ENCODE data around the gene SH3RF2. TPM values are rescaled to one million over a fixed set of nuclear protein-coding genes. Genes with fewer than 3 reads are reported as not detected.

The SH3RF2 gene
- total and polyA plus RNA-seq, 2 donors (not counting 1 experiment from before 2014, with no cell fraction given) = 0.03 TPM; not detected in 1

DNA sequence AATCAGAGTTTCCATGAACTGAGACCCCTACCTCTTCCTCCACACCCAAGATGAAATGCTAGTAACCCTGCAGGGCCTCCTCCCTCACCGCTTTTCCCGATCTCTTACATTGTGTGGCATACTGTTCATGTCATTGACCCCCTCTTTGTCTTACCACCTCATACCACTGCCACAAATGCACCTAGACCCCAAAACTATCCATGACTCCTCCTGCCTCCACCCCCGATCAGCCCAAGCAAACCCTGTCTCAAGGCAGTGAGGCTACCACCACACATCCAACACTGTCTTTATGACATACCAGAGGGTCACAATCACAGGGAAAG lies 113.3 kb downstream of the SH3RF2 start:
- CTCF ChIA-PET = no interaction called here
- intact Hi-C loops (cut with micrococcal nuclease) = no loop called here

DNA sequence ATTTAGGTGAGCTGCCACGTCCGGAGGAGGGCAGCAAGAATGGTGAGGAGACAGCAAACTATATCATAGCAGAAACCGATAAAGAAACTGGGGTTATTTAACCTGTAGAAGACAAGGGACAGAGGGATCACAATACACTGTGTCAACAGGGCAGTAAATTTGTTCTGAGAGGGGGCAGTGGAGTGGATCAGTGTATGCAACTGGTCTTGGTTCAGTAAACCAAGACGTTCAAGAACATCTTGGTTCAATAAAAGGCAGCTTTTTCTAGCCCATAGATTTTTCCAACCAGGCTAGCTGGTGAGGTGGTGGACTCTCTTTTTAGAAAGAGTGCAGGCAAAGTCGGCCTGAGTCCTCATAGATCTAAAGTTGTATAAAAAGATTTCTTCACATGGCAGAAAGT lies 113.7 kb downstream of the SH3RF2 start:
- Mint-ChIP-seq H3K4me3 (no peak overlapping the region), H3K4me1 (no peaks in the 10 kb centered on the region), H3K9me3 (ENCODE audit: insufficient read depth) (no peaks in the 10 kb centered on the region), H3K27me3 (peaks cover 43% of the 10 kb centered on the region), H3K27ac (no peak overlapping the region)
- no peaks in the 10 kb centered on the region for H3K4me1 ChIP-seq (ENCODE audit: control insufficient read depth in 2 of 2, insufficient read depth in 2 of 2, low read length in 2 of 2)
- H3K79me2 ChIP-seq (ENCODE audit: control insufficient read depth, insufficient read depth, low read length) = no peaks in the 10 kb centered on the region
- H3K27ac ChIP-seq (ENCODE audit: low read length in 2 of 2) = no peak overlapping the region
- H3K9ac ChIP-seq (ENCODE audit: low read length) = no peak overlapping the region
- H3K4me2 ChIP-seq (replicated peaks; ENCODE audit: low read depth, low read length, poor library complexity, severe bottlenecking) = no peak overlapping the region
- WGBS (ENCODE audit: insufficient coverage) = no CpG with 5 or more reads among the region's 5 CpGs
- no peak overlapping the region for H3K4me3 ChIP-seq (ENCODE audit: control extremely low read depth in 1 of 5, extremely low read depth in 1 of 5, insufficient read depth in 1 of 5, low read depth in 2 of 5, low read length in 4 of 5)
- no peak overlapping the region for H2AFZ ChIP-seq (ENCODE audit: insufficient read depth, low read depth, low read length, poor library complexity, severe bottlenecking)
- peaks cover 0 to 6% (median 0%) of the 10 kb centered on the region in 4 experiments for H3K27me3 ChIP-seq (replicated peaks in 1 of 4; ENCODE audit: control extremely low read depth in 1 of 4, control insufficient read depth in 3 of 4, insufficient read depth in 4 of 4, low read length in 3 of 4)
- no peaks in the 10 kb centered on the region for H4K20me1 ChIP-seq (ENCODE audit: control insufficient read depth, insufficient read depth, low read length, poor library complexity, severe bottlenecking)
- TF ChIP-seq EZH2 (IDR thresholded peaks at IDR 0.05; ENCODE audit: borderline replicate concordance, insufficient read depth, low read depth, low read length, poor library complexity, severe bottlenecking) = no peak
- TF ChIP-seq, protein P1, sequence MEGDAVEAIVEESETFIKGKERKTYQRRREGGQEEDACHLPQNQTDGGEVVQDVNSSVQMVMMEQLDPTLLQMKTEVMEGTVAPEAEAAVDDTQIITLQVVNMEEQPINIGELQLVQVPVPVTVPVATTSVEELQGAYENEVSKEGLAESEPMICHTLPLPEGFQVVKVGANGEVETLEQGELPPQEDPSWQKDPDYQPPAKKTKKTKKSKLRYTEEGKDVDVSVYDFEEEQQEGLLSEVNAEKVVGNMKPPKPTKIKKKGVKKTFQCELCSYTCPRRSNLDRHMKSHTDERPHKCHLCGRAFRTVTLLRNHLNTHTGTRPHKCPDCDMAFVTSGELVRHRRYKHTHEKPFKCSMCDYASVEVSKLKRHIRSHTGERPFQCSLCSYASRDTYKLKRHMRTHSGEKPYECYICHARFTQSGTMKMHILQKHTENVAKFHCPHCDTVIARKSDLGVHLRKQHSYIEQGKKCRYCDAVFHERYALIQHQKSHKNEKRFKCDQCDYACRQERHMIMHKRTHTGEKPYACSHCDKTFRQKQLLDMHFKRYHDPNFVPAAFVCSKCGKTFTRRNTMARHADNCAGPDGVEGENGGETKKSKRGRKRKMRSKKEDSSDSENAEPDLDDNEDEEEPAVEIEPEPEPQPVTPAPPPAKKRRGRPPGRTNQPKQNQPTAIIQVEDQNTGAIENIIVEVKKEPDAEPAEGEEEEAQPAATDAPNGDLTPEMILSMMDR (IDR thresholded peaks at IDR 0.05) = no peak
- DNase-seq = no peak
- ChIA-PET POLR2A (no interaction called here), CTCF (no interaction called here)
- no peaks in the 10 kb centered on the region for H3K36me3 ChIP-seq (replicated peaks in 1 of 2; ENCODE audit: control extremely low read depth in 1 of 2, control insufficient read depth in 1 of 2, extremely low read depth in 1 of 2, insufficient read depth in 2 of 2, low read length in 1 of 2)
- intact Hi-C loops (cut with micrococcal nuclease) = no loop called here
- no peaks in the 10 kb centered on the region for H3K9me3 ChIP-seq (ENCODE audit: control extremely low read depth in 1 of 3, control insufficient read depth in 2 of 3, insufficient read depth in 1 of 3, low read length in 2 of 3)
- no peak for ATAC-seq (ENCODE audit: low read depth)

More for the DNA sequence above, 113.3 kb downstream of the SH3RF2 start:
- Mint-ChIP-seq H3K27me3 (peaks cover 41% of the 10 kb centered on the region), H3K27ac (no peak overlapping the region), H3K4me1 (no peaks in the 10 kb centered on the region), H3K9me3 (ENCODE audit: insufficient read depth) (no peaks in the 10 kb centered on the region), H3K4me3 (no peak overlapping the region)
- Histone ChIP-seq H3K36me3 (replicated peaks in 1 of 2; ENCODE audit: control extremely low read depth in 1 of 2, control insufficient read depth in 1 of 2, extremely low read depth in 1 of 2, insufficient read depth in 2 of 2, low read length in 1 of 2) (no peaks in the 10 kb centered on the region), H3K9ac (ENCODE audit: low read length) (no peak overlapping the region), H3K79me2 (ENCODE audit: control insufficient read depth, insufficient read depth, low read length) (no peaks in the 10 kb centered on the region), H2AFZ (ENCODE audit: insufficient read depth, low read depth, low read length, poor library complexity, severe bottlenecking) (no peak overlapping the region), H3K4me2 (replicated peaks; ENCODE audit: low read depth, low read length, poor library complexity, severe bottlenecking) (no peak overlapping the region), H3K9me3 (ENCODE audit: control extremely low read depth in 1 of 3, control insufficient read depth in 2 of 3, insufficient read depth in 1 of 3, low read length in 2 of 3) (no peaks in the 10 kb centered on the region), H3K27me3 (replicated peaks in 1 of 4; ENCODE audit: control extremely low read depth in 1 of 4, control insufficient read depth in 3 of 4, insufficient read depth in 4 of 4, low read length in 3 of 4) (peaks cover 0 to 6% (median 0%) of the 10 kb centered on the region in 4 experiments), H3K4me3 (ENCODE audit: control extremely low read depth in 1 of 5, extremely low read depth in 1 of 5, insufficient read depth in 1 of 5, low read depth in 2 of 5, low read length in 4 of 5) (no peak overlapping the region), H3K4me1 (ENCODE audit: control insufficient read depth in 2 of 2, insufficient read depth in 2 of 2, low read length in 2 of 2) (no peaks in the 10 kb centered on the region), H4K20me1 (ENCODE audit: control insufficient read depth, insufficient read depth, low read length, poor library complexity, severe bottlenecking) (no peaks in the 10 kb centered on the region), H3K27ac (ENCODE audit: low read length in 2 of 2) (no peak overlapping the region)
- WGBS (ENCODE audit: insufficient coverage) = 85% methylated on average over 3 of the region's 3 CpGs
- TF ChIP-seq, protein P1 (IDR thresholded peaks at IDR 0.05) = no peak
- TF ChIP-seq EZH2 (IDR thresholded peaks at IDR 0.05; ENCODE audit: borderline replicate concordance, insufficient read depth, low read depth, low read length, poor library complexity, severe bottlenecking) = no peak
- DNase-seq = no peak
- ATAC-seq (ENCODE audit: low read depth) = no peak
- POLR2A ChIA-PET = no interaction called here

Measured in B cell (primary cell).